GM18873 (cell line): ENCODE results near the gene ZGPAT.

Experiments
- ATAC-seq: cut with Tn5 transposase; IDR thresholded peaks from one replicate; pipeline ENCODE4 v1.9.1; 2021; ENCODE audit warnings: mild to moderate bottlenecking, moderate library complexity, moderate number of reproducible peaks; ENCODE audit not compliant: unreplicated experiment, low FRiP score

The ZGPAT gene

DNA sequence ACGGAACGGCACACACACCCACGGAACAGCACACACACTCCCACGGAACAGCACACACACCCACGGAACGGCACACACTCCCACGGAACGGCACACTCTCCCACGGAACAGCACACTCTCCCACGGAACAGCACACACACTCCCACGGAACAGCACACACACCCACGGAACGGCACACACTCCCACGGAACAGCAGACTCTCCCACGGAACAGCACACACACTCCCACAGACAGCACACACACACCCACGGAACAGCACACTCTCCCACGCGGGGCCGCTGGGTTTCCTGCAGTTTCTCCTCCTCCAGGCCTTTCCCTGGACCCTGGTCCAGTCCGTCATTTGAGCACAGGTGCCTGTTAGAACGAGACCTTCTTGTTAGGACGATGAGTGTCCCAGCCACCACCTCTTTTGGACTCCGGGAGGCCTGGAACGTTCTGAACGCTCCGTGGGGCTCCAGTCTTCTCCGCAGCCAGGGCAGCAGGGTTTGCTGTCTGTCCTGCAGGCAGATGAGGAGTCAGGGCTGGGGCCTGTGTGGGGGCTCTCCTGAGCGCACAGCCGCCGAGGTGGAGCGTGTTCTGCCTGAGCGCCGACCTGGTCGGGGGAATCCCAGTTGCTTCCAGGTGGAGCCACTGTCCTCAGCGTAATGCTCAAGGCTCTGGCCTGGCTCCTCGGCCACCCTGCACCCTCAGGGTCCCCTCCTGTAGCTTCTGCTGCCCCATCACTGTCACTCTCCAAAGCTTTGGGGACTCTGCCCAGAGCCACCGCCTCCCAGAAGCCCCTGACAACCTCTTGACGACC lies 29.0 kb upstream of the ZGPAT start:
- no peak for ATAC-seq

DNA sequence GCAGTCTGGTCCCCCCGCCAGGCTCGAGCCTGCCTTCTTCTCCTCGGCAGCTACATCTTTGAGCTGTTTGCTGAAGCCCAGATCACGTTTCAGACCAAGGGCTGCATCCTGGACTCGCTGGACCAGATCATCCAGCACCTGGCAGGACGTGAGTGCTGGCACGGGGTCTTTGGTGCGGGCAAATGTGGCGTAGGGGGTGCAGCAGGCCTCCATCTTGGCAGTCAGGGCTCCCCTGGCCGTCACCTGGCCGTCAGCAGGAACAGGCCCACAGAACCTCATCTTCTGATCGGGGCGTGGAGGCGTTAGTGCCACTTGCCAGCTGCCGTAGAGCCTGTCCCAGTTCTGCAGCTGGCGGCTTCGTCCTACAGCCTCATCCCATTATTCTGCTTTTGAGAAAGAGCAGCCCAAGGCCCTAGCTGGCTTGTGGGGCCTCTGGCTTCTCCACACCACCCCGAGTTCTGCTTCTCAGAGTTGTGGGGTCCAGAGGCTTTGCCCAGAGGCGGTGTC lies 28.0 kb upstream of the ZGPAT start:
- no peak for ATAC-seq

DNA sequence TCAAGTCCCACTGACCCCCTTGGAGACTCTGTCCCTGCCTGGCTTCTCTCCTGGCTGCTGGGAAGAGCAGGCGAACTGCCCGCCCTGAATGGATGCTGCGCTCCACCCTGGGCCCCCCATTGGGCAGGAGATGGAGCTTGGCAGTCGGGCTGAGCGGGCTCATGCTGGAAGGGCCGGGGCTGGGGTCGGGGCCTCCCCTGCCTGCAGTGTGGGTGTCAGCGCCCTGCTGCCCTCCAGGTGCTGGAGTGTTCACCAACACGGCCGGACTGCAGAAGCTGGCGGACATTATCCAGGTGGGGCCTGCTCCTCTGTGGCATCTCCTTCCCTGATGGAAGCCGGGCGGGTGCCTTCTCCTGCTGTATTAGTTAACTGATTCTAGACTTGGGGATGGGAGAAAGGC lies 27.4 kb upstream of the ZGPAT start:
- ATAC-seq: no peak

DNA sequence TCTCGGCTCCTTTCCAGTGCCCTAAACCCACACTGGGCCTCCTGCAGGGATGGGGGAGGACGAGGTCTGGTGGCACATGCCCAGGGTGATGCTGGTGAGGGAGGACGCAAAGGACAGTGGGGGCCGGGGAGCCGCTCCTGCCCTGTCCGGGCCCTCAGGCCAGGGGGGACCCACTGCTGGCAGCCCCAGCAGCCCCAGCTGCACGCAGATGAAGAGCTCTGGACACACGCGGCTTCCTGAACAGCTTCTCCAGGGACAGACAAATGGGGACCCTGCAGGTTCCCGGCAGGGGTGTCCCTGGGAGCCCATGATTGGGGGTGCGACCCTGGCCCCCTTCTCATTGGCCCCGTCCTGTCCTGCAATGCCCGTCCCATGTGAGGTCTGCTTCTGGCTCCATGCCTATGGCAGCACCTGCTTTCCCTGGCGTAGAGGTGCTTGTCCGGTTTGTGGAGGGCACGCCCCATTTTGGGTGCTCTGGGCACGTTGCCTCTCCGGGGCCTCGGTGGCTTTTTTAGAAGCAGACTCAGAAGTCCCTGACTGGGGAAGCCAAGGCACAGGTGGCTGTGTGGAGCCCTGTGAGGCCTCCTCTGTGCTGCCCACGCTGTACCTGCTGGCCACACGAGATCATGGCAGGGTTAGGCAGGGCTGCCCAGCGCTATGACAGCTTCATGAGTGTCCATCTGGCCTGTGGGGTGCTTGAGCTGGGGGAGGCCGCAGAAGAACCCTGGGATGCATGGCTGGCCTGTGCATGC lies 26.8 kb upstream of the ZGPAT start:
- no peak for ATAC-seq

DNA sequence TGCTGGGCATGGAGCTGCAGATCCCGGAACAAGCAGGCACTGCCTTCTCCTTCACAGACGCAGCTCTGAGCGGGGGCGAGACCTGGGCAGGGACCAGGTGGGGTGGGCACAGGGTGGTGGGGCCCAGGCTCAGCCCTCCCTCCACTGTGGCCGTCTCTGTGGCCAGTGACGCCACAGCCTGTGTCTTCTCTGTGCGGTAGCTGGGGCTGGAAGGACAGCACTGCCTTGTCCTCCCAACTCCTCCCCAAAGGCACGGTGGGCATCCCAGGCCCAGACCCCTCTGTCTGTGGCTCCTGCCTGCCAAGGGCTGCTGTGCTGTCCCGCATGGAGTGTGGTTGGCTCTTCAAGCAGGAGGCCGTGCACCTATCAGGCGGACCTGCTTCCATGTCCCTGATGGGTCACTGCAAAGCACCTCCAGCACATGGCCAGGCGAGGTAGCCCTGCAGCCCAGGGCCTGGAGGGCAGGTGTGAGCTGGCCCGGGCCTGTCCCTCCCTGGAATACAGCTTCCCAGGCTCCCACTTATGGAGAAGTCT lies 26.2 kb upstream of the ZGPAT start:
- no peak for ATAC-seq

DNA sequence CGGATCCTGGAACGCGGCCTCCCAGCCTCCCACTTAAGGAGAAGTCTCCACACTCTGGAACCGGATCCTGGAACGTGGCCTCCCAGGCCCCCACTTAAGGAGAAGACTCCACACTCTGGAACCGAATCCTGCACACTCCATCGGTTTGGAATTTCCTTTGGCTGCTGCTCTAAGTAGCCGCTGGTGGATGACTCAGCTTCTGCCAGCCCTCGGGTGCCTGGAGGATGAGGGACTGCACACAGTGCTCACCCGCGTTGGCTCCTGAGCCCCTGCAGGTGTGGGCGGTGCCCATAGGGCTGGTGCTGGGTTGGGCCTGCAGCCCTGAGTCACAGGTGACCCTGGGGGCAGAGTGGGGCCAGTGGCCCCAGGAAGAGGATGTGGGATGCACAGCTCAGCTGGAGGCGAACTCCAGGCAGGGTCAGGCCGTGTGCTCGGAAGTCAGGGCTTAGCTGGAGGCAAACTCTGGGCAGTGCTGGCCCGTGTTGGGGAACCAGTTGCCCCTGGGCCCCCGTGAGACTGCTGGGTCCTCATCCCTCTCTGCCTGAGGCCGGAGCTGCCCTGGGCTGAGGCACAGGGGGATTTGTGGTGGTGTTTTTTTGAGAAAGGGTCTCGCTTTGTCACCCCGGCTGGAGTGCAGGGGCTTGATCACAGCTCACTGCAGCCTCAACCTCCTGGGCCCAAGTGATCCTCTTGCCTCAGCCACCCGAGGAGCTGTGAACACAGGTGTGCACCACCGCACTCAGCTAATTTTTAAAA lies 25.3 kb upstream of the ZGPAT start:
- no peak for ATAC-seq

DNA sequence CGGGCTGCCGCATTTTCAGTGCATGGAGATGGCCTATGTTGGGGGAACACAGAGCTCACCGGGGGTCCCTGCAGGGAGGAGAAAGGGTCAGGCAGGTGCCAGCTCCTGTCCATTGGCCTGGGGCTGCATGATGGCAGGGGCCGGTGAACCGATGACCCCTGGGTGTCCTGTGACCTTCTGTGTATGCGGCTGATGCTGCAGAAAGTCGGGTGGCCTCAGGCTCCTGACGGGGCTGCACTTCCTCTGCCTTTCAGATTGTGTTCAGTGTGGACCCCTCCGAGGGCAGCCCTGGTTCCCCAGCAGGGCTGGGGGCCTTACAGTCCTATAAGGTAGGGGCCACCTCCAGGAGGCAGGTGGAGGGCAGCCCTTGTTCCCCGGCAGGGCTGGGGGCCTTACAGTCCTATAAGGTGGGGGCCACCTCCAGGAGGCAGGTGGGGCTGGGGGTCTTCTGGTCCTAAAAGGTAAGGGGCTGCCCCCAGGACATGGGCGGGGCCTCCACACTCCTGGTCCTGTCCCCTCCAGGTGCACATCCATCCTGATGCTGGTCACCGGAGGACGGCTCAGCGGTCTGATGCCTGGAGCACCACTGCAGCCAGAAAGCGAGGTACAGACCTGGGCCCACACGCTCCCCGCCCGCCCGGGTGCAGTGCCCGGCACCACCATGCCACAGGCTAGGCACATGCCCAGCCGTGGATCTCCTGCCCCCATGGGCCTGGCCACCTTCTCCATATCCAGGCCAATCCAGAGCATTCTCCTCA lies 22.4 kb upstream of the ZGPAT start:
- no peak for ATAC-seq

DNA sequence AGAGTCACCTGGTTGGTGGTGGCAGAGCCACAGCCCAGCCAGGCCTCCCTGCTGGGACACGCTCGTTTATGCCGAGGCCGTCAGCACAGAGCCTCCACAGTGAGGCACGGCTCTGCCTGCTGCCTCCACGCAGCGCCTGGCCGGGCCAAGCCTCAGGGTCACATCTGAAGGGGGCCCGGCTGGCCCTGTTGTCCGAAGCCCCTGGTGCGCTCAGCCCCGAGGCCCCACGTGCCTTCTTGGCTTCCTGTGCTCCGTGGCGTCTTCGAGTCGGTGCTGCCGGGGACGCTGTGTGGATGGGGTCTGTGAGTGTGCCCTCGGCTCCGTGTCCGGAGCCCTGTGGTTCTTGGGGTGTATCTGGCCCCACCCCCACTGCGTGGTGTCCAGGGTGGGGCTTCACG lies 21.7 kb upstream of the ZGPAT start:
- no peak for ATAC-seq

DNA sequence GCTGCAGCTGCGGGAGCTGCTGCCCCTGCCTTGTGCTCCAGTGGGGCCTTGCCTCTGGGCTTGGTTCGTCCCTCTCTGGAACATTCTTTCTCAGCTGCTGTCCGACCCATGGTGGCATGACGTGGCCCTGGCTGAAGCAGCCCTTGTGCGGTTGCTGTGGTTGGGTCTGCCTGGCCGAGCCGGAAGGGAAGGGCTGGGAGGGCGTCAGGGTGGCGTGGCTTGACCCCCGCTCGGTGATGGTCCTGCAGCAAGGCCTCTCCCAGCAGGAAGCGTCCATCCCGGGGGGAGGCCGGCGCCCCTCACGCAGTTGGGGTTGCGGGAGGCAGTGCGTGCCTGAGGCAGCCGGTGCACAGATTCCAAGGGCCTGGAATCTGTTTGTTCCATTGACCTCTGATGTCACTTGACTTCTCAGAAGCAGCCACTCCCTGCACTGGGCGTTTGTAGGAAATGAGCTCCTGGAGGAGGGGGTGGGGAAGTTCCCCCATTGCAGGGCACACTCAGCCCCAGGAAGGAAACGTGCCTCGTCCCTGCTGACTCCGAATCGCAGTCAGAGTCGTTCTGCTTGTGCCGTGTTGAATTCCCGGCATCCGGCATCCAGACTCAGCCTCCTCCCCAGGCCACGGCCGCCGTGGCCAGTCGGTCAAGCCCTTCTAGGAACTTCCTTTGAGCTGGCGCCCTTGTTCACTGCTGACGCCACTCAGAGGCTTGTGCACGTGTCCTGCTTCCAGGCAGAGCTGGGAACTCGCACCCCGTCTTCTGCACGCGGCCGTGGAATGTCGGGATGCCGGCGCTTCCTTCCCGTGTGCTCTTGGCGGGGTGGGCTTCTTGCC lies 21.1 kb upstream of the ZGPAT start:
- ATAC-seq: no peak

DNA sequence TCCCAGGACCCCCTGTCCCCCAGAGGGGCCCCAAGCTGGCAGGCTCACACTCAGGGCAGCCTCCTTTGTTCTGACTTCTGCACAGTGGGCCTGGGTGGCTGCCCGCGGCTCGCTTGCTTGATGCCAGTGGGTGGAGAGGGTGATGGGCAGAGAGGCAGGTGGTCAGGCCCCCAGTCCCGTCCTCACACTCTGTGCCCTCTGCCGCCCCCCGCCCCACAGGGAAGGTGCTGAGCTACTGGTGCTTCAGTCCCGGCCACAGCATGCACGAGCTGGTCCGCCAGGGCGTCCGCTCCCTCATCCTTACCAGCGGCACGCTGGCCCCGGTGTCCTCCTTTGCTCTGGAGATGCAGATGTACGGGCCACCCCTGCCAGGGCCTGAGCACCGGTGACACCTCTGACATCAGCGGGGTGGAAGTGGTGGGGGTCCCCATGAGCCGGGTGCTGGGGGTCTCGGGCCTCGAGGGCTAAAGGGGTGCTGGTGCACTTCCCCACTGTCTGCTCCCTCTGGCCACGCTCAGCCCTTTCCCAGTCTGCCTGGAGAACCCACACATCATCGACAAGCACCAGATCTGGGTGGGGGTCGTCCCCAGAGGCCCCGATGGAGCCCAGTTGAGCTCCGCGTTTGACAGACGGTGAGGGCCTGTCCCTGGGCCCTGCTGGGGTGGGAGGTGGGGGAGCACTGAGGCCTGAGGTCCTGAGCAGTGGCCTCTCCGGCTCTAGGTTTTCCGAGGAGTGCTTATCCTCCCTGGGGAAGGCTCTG lies 20.2 kb upstream of the ZGPAT start:
- ATAC-seq: no peak

DNA sequence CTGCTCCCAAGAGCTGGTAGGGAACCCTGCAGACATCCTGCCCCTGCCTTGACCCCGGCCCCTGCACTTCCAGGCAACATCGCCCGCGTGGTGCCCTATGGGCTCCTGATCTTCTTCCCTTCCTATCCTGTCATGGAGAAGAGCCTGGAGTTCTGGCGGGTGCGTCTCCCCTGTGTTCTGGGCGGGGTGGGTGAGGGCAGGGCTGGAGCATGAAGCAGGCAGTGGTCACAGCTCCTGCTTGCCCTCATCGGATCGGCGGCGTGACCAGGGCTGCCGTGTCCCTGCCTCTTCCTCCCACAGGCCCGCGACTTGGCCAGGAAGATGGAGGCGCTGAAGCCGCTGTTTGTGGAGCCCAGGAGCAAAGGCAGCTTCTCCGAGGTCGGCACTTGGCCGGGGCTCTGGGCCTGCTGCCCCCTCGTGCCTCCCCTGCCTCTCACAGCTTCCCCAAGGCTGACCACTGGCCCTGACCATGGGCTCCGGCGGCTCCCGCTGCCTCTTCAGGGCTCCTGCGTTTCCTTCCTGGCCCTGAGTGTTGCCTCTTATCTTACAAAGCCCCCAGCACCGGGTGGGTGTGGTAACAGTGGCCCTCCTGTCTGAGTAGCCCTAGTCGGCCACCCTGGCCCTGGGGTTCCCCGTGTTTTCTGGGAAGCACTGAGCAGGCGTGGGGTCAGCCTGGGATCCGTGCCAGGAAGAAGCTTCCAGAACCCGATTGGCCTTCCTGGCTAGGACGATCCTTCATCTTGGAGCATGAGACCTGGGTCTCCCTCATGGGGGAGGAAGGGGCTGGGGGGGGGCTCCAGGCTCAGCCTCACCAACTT lies 19.4 kb upstream of the ZGPAT start:
- no peak for ATAC-seq

DNA sequence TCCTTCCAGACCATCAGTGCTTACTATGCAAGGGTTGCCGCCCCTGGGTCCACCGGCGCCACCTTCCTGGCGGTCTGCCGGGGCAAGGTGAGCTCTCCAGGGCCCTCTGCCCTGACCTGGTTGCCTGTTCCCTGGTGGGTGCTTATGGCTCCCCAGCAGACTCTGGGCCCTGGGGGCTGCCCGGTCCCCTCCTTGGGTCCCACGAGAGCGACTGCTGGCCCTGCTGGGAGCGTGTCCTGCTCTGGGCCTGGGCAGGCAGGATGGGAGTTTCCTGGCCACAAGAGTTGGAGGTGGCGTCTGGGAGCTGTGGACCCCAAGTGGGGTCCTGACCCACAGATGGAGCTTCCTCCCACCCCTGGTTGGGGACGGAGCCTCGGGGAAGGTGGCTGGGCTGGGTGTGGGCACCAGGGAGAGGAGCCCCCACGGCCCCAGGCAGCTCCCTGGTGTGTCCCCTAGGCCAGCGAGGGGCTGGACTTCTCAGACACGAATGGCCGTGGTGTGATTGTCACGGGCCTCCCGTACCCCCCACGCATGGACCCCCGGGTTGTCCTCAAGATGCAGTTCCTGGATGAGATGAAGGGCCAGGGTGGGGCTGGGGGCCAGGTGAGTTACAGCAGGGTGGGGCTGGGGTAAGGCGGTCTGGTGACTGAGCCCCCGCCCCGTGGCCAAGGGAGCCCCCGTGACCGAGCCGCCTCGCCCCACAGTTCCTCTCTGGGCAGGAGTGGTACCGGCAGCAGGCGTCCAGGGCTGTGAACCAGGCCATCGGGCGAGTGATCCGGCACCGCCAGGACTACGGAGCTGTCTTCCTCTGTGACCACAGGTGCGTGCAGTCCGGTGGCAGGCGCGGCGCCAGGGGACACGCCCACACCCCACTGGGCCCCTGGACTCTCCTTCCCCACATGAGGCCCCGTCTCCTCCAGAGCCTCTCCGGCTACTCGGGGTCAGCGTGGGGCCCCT lies 18.5 kb upstream of the ZGPAT start:
- ATAC-seq: no peak

DNA sequence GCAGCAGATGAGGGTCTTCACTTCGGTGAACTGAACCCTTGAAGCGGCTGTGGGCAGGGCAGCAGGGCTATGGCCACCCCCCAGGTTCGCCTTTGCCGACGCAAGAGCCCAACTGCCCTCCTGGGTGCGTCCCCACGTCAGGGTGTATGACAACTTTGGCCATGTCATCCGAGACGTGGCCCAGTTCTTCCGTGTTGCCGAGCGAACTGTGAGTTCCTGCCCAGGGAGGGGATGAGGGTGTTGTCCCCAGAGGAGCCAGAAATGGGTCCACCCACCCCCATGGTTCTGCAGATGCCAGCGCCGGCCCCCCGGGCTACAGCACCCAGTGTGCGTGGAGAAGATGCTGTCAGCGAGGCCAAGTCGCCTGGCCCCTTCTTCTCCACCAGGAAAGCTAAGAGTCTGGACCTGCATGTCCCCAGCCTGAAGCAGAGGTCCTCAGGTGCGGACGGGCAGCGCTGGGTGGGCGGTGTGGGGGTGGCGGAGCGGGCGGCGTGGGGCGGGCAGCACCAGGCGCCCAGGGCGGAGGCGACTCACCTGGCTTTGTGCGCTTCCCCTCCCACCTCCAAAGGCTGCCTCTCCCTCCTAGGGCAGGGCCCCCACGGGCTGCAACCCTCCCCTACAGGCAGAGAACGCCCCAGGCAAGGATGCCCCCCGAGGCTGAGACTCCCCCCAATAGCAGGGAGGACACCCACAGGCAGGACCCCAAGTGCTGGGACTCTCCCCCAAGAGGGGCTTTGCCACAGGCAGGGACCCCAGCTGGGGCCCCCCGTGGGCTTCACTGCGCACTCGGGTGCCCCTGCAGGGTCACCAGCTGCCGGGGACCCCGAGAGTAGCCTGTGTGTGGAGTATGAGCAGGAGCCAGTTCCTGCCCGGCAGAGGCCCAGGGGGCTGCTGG lies 17.6 kb upstream of the ZGPAT start:
- no peak for ATAC-seq

DNA sequence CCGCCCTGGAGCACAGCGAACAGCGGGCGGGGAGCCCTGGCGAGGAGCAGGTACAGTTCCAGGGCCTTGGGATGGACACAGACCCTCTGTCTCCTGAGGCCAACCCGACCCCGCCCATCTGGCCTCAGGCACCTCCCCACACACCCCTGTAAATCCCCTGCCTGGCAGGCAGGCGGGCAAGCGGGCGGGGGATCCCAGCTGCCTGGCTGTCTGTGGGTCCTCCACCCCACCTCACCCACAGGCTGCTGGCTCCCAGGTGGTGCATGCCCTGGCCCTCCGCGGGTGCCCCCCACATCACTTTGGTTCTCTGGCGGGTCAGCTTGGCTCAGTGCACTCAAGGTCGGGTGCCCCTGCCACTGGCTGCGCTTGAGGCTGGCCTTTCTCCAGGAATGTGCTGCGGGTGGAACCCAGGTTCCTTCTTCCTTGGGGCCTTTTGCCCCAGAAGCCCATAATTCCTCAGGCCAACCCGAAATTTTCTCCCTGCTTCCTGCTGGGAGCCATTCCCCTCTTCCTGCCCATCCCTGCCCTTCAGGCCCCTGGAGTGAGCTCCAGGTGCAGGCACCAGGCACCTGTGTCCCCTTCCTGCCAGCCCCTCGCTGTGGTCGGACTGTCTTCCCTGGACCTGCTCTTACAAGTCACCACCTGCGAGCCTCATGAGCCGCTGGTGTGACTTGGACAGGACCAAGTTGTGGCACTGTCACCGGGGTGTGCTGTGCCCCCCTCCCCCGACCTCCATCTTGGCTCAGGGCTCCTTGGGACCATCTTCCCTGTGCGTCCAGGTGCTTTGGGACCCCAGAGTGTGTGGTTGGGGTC lies 16.7 kb upstream of the ZGPAT start:
- ATAC-seq: no peak
